Hematopoietic multipotent progenitor cell treated with erythropoietin and hydrocortisone succinate and interleukin-3 and kit ligand, for 15 days (in vitro differentiated cells): ENCODE data around the gene LPAR2.

Experiments
- DNase-seq: peaks from one replicate; pipeline ENCODE4 v3.0.0-alpha.2; 2015; ENCODE audit warnings: low spot score

LPAR2 gene

GRCh38 chr19:19597809-19598306 is 30.2 kb downstream of the LPAR2 start:
- DNase-seq: no peak

- no peak for DNase-seq
These were observed 32.8 kb downstream of the LPAR2 start for GRCh38 chr19:19595171-19595701.

DNA sequence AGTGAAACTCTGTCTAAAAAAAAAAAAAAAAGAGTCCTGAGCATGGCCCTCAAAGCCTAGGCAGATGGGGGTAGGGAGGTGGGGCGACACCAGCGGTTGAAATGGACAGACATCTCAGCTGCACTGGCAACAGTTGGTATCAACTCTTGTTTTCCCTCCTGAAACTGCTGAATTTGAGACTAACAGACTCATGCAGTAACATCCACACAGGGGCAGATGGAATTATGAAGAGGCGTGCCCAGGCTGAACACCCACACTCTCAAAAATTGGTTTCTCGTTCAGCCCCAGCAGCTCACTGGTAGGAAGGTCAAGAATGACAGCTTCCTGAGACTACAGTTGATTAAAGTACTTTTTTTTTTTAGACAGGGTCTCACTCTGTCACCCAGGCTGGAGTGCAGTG is 33.6 kb downstream of the LPAR2 start:
- no peak for DNase-seq

GRCh38 chr19:19592690-19593089 is 35.3 kb downstream of the LPAR2 start:
- DNase-seq: no peak

GRCh38 chr19:19591133-19591825 is 36.7 kb downstream of the LPAR2 start:
- DNase-seq: no peak

- no peak for DNase-seq
These were observed 39.5 kb downstream of the LPAR2 start for GRCh38 chr19:19588546-19588945.

DNA sequence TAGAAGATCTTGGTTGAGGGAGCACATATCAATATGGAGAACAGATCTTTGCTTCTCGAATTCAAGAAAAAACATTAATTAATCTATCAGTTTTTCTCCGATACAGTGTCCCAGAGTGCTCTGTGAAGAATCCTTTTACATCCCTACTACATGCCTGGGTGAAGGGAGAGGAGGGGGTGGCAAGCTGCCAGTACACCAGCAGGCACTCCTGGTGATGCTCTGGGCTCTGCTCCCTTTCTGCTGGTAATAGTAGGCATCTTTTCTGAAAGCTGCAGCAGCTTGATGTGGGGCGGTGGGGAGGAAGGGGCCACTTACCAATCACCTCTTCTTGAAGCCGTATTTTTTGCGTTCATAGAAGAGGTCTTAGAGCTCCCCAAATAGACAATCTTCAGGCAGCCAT is 40.2 kb downstream of the LPAR2 start:
- DNase-seq: no peak

DNA sequence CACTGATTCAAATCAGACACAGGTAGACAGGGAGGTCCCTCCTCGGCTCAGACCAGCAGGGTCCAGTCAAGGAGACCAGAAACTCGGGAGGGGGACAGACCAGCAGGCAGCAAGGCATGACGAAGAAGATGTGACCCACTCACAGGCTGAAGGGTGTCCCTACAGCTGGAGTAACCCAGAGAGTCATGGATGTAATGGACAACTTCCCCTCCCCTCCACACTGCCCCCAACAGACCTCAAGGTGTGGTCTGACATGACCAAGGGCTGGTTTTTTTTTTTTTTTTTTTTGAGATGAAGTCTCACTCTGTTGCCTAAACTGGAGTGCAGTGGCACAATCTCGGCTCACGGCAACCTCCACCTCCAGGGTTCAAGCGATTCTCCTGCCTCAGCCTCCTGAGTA is 43.7 kb downstream of the LPAR2 start:
- no peak for DNase-seq

- DNase-seq: no peak
These were observed 45.5 kb downstream of the LPAR2 start for GRCh38 chr19:19582471-19582870.

DNA sequence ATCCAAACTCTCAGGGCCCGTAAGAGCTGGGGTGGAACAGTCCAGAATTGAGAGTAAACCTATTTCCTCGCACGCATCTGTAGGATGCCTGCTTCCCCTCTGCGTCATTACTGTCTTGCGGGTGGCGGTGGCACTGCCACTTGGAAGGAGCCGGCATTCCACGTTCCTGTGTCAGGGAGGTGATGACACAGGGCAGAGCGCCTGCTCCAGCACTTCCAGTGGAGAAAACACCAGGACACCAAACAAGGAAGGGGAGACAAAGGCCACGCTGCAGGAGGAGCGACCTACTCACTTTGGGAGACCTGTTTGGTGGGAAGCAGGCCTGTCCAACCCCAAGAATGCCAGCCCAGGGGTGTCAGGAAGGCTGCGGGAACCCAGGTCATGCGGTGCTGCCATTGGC is 46.6 kb downstream of the LPAR2 start:
- no peak for DNase-seq

GRCh38 chr19:19580418-19580817 is 47.6 kb downstream of the LPAR2 start:
- no peak for DNase-seq

DNA sequence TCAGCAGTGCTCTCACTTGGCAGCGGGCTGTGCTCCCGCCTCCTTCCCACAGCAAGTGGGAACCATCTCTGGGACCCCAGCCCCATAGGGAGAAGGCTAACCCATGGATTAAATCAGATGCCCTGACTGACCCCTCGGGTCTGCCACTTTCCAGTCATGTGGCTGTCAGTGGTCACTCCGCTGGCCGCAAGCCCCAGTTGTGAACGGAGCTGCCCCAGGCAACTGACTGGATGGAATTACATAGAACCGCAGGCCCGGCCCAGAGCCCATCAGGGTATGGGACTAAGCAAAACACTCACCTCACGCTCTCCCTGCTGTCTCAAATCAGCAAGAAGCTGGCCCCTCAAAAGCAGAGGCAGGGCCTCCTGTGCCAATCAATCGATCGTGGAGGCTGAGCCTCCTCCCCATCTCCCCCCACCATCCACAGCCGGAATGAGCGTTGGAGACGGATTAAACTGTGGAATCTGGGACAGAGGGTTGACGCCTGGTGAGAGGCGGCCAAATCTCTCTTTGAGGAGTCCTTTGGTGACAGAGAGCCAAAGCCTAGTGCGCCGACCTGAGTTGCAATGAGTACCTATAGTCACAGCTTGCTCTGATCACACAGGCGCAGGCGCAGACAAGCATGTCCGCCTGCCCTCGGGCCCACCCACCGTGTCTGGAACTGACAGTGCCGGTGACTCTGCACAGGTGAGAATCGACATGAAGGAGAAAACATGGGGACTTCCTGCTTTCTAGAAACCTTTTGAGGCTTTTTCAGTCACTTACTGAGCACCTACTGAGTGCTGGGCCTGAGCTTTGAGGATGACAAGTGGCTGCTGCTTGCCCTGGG is 48.3 kb downstream of the LPAR2 start:
- no peak for DNase-seq

DNA sequence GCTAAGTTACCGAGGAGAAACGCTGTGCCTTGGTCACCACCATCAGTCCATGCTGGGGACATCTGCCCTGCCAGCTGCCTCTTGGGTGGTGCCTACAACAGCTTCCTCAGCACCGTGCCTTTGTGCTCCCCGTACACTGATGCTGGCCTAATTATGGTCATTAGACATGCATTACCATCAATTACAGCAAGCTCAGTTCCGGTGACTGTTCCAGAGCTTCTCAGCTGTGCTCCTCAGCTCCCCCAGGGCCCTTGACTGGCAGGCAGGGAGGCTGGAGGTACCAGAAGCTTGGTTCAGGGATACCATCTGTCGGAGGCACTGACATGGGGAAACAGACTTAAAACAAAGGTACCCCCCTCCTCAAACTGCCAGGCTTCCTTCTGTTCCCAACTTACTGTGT is 49.8 kb downstream of the LPAR2 start:
- DNase-seq: no peak

DNA sequence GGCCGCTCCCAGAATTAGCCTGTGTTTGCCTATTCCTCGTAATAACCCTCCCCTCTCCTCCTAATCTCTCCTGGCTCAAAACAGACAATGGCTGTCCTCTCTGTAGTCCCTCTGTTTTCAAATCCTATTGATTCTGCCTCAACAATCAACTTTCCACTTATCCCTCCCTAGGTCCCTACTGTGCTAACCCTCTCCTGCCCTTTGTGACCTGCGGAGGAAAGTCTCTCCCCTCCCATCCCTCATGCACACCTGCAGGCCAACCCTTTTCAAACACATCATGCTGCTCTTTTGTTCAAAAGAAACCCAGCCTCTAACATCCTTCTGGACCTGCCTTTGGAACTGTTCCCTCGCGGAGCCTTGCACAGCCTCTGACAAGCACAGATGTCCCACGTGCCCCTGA is 52.6 kb downstream of the LPAR2 start:
- DNase-seq: no peak
